NCI-H2196 treated with DMSO at 0.1 percent for 48 hours (cell line): Measurements from ENCODE around the gene ASS1.

Source experiments
- DNase-seq: peaks from one replicate; lab custom pipeline; 2025; ENCODE audit not compliant: unreplicated experiment; lab: John Stamatoyannopoulos, UW

Gene ASS1

GRCh38 chr9:130417602-130418001, 27.2 kb upstream of the ASS1 start:
- DNase-seq: no peak

DNA sequence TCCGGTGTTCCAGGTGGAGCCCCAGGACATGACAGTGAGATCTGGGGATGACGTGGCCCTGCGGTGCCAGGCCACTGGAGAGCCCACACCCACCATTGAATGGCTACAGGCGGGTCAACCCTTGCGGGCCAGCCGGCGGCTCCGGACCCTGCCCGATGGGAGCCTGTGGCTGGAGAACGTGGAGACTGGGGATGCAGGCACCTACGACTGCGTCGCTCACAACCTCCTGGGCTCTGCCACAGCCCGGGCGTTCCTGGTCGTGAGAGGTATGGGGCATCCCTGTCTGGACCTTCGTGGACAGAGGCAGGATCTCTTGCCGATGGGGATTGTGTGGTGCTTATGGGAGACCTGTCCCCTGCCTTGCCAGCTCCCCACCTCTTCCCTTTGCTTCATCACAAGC, 26.0 kb upstream of the ASS1 start:
- DNase-seq: no peak

GRCh38 chr9:130419521-130420035, 25.2 kb upstream of the ASS1 start:
- no peak for DNase-seq

- no peak for DNase-seq
Observed at GRCh38 chr9:130421154-130421801, 23.5 kb upstream of the ASS1 start.

- no peak for DNase-seq
Observed at GRCh38 chr9:130421802-130422276, 22.9 kb upstream of the ASS1 start.

DNA sequence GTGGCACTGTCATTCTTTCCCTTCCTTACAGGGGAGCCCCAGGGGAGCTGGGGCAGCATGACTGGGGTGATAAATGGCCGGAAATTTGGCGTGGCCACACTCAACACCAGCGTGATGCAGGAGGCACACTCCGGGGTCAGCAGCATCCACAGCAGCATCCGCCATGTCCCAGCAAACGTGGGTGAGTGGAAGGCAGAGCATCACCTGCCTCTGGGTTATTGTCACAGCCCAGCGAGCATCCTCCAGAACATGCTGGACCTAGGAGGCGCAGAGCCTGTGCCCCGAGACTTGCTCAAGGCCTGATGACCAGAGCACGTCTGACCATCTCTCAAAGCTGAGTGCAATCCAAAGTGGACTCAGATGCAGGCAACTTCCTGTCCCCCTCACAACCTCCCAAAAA, 22.2 kb upstream of the ASS1 start:
- DNase-seq: no peak

- no peak for DNase-seq
Observed at GRCh38 chr9:130423272-130423671, 21.5 kb upstream of the ASS1 start.

GRCh38 chr9:130424595-130425454, 19.9 kb upstream of the ASS1 start:
- DNase-seq: no peak

DNA sequence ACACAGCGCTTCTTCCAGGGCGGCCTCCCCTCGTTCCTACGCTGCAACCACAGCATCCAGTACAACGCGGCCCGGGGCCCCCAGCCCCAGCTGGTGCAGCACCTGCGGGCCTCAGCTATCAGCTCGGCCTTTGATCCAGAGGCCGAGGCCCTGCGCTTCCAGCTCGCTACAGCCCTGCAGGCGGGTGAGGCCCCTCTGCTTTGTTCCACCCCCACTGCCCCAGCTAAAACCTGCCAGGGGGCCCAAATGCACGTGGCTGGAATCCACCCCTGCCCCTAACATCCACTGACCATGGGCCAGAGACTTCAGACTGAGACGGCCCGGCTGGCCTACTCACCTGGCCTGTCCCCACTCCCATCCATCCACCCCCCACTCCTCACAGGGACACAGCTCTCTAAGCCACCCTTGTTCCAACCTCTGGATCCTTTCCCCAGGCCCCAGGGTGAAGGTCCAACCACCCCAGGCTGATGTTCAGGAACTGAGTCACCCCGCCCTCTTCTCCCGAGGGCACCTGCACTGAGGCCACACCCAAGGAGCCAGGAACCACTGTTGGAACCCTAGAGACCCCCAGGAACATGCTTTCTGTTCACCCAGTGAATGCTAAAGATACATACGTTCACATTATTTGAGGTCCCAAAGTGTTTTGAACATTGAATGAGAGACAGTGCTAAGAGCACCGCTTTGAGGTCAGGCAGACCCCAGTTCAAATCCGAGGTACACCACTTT, 18.9 kb upstream of the ASS1 start:
- DNase-seq: no peak

DNA sequence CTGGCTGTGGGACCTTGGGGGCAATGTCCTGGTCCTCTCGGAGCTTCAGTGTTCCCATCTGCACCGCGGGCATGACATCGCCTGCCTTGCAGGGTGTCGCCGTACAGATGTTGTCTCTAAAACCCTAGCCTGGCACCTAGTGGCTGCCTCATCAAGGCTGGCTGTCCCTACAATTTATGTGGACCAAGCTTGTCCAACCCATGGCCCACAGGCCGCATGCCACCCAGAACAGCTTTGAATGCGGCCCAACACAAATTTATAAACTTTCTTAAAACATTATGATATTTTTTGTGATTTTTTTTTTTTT, 18.3 kb upstream of the ASS1 start:
- DNase-seq: no peak

DNA sequence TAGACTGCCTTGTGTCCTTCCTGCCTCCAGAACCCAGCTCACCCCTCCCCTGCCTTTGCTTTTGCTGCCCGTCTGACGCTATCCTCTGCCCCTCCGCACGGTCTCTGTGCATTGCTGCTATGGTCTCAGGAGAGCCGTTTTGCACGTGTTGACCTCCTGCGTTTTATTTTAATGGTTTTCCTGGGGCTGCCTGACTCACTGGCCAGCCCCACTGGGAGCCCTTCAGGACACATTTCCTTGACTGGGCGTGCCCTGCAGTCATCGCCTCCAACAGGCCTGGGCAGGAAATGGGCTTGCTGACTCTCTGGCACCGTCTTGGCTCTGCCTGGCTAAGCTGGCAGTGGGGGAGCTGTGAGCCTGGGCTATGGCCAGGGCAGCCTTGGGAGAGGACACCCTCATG, 17.9 kb upstream of the ASS1 start:
- no peak for DNase-seq

DNA sequence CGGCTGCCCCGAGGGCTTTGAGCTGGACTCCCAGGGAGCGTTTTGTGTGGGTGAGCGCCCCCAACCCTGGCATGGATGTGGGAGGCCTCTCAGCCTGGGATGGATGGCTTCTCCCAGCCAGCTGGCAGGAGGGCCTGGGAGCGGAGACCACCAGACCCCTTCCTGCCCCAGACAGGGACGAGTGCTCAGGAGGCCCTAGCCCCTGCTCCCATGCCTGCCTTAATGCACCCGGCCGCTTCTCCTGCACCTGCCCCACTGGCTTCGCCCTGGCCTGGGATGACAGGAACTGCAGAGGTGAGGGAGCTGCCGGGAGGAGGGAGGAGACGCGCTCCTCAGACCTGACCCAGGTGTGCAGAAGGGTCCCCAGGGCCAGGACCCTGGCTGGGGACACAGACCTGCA, 17.4 kb upstream of the ASS1 start:
- no peak for DNase-seq

GRCh38 chr9:130428086-130428665, 16.6 kb upstream of the ASS1 start:
- DNase-seq: no peak

DNA sequence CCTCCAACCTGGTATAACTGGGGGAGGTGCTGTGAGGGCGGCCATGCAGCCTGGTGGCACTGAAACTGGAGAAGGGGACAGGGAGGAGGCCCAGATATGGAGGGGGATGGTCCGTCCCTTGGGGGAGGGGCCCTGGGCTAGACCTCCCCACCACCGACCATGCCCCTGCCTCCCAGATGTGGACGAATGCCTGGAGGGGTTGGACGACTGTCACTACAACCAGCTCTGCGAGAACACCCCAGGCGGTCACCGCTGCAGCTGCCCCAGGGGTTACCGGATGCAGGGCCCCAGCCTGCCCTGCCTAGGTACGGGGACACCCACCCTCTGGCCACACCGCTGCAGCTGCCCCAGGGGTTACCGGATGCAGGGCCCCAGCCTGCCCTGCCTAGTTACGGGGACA, 15.4 kb upstream of the ASS1 start:
- DNase-seq: no peak

GRCh38 chr9:130429831-130430230, 14.9 kb upstream of the ASS1 start:
- no peak for DNase-seq

- no peak for DNase-seq
Observed at GRCh38 chr9:130430232-130430631, 14.5 kb upstream of the ASS1 start.

- no peak for DNase-seq
Observed at GRCh38 chr9:130430734-130431535, 13.8 kb upstream of the ASS1 start.

DNA sequence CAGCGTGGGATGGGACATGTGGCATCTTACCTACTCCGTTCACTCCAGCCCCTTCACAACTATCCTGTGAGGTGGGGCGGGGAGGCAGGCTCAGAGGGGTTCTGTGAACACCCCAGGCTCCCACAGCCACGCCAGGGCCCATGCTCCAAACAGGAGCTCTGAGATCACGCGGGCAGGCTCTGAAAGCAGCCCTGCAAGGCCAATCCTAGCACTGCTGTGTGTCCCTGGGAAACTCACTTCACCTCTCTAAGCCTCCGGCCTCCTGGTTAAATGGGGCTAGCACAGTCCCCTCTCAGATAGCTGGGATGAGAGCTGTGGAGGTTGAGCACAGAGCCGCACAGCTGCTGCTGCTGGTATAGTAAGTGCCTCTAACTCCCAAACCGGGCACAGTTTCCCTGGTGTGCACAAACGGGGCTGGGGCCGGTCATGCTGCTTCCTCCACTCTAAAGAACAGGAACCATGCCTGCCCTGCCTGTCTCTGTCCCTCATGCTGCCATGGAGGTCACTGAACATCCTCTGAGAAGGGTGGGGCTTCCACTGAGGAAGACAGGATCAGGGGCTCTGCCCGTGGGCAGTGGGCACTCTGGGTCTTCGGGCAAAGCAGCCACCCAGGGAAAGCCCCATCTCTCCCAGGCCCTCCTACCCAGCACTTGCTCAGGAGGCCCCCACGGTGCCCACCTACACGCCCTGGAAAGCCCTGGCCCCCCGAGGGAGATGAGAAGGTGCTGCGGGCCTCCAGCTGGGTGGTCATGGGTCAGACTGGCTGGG, 13.0 kb upstream of the ASS1 start:
- no peak for DNase-seq

- no peak for DNase-seq
Observed at GRCh38 chr9:130432362-130432761, 12.4 kb upstream of the ASS1 start.

- DNase-seq: no peak
Observed at GRCh38 chr9:130432796-130433167, 12.0 kb upstream of the ASS1 start.
